Stimulated activated naive CD8-positive, alpha-beta T cell treated with anti-CD3 and anti-CD28 coated beads, Interleukin-15, amount 100 ng/mL, for 72 hours (primary cell): ENCODE results near the gene PDE4D.
A peak's percentile ranks its signal among the peaks of the same experiment; 100 is the strongest.
"Not testable (repeated sequence)": the region's sequence is repeated elsewhere in the genome, so short reads cannot be mapped to it uniquely, and the experiment has no call there.

Source experiments
- ATAC-seq: fragments of 150-1000 bp; cut with Tn5 transposase; 2 replicates; pipeline ENCODE4 v1.10.0; 2021; ENCODE audit warnings: mild to moderate bottlenecking, moderate library complexity
- DNase-seq, 2 donors: peaks; one replicate each; pipeline ENCODE4 v3.0.0; 2021 to 2022
- H3K27ac Mint-ChIP-seq, 2 donors: one replicate each; pipeline ENCODE4 v1.8.0; 2022; ENCODE audit warnings: mild to moderate bottlenecking in 2 of 2, mixed read lengths in 2 of 2, moderate library complexity in 2 of 2
- H3K27me3 Mint-ChIP-seq: one replicate; pipeline ENCODE4 v1.8.0; 2022; ENCODE audit warnings: mixed read lengths
- H3K4me1 Mint-ChIP-seq: one replicate; pipeline ENCODE4 v1.8.0; 2022; ENCODE audit warnings: mild to moderate bottlenecking, mixed read lengths
- H3K4me3 Mint-ChIP-seq, 2 donors: one replicate each; pipeline ENCODE4 v1.8.0; 2022; ENCODE audit warnings: mild to moderate bottlenecking in 2 of 2, mixed read lengths in 2 of 2, moderate library complexity in 1 of 2
- H3K9me3 Mint-ChIP-seq, 2 donors: one replicate each; pipeline ENCODE4 v1.8.0; 2022; ENCODE audit warnings: mixed read lengths in 2 of 2

PDE4D gene

GRCh38 chr5:59437176-59437575 lies 456.4 kb downstream of the PDE4D start:
- Mint-ChIP-seq H3K27ac (no peak overlapping the region), H3K4me3 (no peak overlapping the region), H3K4me1 (no peaks in the 10 kb centered on the region), H3K9me3 (no peaks in the 10 kb centered on the region), H3K27me3 (peaks cover 8% of the 10 kb centered on the region)
- ATAC-seq (no peak), DNase-seq (no peak)

- Mint-ChIP-seq H3K4me3 (no peak overlapping the region), H3K27ac (no peak overlapping the region), H3K27me3 (peaks cover 8% of the 10 kb centered on the region), H3K4me1 (no peaks in the 10 kb centered on the region), H3K9me3 (no peaks in the 10 kb centered on the region)
- no peak for ATAC-seq
- DNase-seq: no peak
These were observed 457.0 kb downstream of the PDE4D start for GRCh38 chr5:59436364-59437148.

GRCh38 chr5:59433174-59433573 lies 460.4 kb downstream of the PDE4D start:
- Mint-ChIP-seq H3K4me1 (no peaks in the 10 kb centered on the region), H3K27ac (no peak overlapping the region), H3K27me3 (peaks cover 8% of the 10 kb centered on the region), H3K4me3 (no peak overlapping the region), H3K9me3 (no peaks in the 10 kb centered on the region)
- ATAC-seq (no peak), DNase-seq (no peak)

- Mint-ChIP-seq H3K27ac (no peak overlapping the region), H3K27me3 (no peaks in the 10 kb centered on the region), H3K9me3 (no peaks in the 10 kb centered on the region), H3K4me1 (no peaks in the 10 kb centered on the region), H3K4me3 (no peak overlapping the region)
- DNase-seq: no peak
- ATAC-seq: no peak
These were observed 463.4 kb downstream of the PDE4D start for GRCh38 chr5:59430066-59430685.

GRCh38 chr5:59428391-59428790 lies 465.1 kb downstream of the PDE4D start:
- Mint-ChIP-seq H3K4me1 (no peaks in the 10 kb centered on the region), H3K27me3 (no peaks in the 10 kb centered on the region), H3K27ac (no peak overlapping the region), H3K4me3 (no peak overlapping the region), H3K9me3 (no peaks in the 10 kb centered on the region)
- DNase-seq: no peak
- no peak for ATAC-seq

- H3K27ac Mint-ChIP-seq: no peak overlapping the region
- no peak for ATAC-seq
- H3K9me3 Mint-ChIP-seq: no peaks in the 10 kb centered on the region
- H3K4me1 Mint-ChIP-seq: no peaks in the 10 kb centered on the region
- no peak for DNase-seq
- H3K27me3 Mint-ChIP-seq: no peaks in the 10 kb centered on the region
- H3K4me3 Mint-ChIP-seq: no peak overlapping the region
These were observed 469.0 kb downstream of the PDE4D start for GRCh38 chr5:59424515-59424914.

- no peaks in the 10 kb centered on the region for H3K27me3 Mint-ChIP-seq
- H3K4me1 Mint-ChIP-seq: no peaks in the 10 kb centered on the region
- no peak for ATAC-seq
- no peak overlapping the region for H3K27ac Mint-ChIP-seq
- H3K9me3 Mint-ChIP-seq: no peaks in the 10 kb centered on the region
- DNase-seq: no peak
- H3K4me3 Mint-ChIP-seq: no peak overlapping the region
These were observed 470.5 kb downstream of the PDE4D start for GRCh38 chr5:59423021-59423420.

GRCh38 chr5:59421986-59422941 lies 471.3 kb downstream of the PDE4D start:
- H3K27ac Mint-ChIP-seq: no peak overlapping the region
- DNase-seq: no peak

GRCh38 chr5:59420596-59420995 lies 472.9 kb downstream of the PDE4D start:
- Mint-ChIP-seq H3K4me1 (no peaks in the 10 kb centered on the region), H3K9me3 (no peaks in the 10 kb centered on the region), H3K27me3 (no peaks in the 10 kb centered on the region), H3K4me3 (no peak overlapping the region), H3K27ac (no peak overlapping the region)
- ATAC-seq (no peak), DNase-seq (no peak)

More at GRCh38 chr5:59421986-59422941, 471.3 kb downstream of the PDE4D start:
- Mint-ChIP-seq H3K9me3 (no peaks in the 10 kb centered on the region), H3K4me1 (no peaks in the 10 kb centered on the region), H3K4me3 (no peak overlapping the region), H3K27me3 (no peaks in the 10 kb centered on the region)
- no peak for ATAC-seq

GRCh38 chr5:59418808-59419207 lies 474.7 kb downstream of the PDE4D start:
- no peaks in the 10 kb centered on the region for H3K4me1 Mint-ChIP-seq
- no peaks in the 10 kb centered on the region for H3K9me3 Mint-ChIP-seq
- DNase-seq: no peak
- ATAC-seq: no peak
- peaks cover 8% of the 10 kb centered on the region for H3K27me3 Mint-ChIP-seq
- no peak overlapping the region for H3K27ac Mint-ChIP-seq
- no peak overlapping the region for H3K4me3 Mint-ChIP-seq

- no peak for DNase-seq
These were observed 477.1 kb downstream of the PDE4D start for GRCh38 chr5:59416451-59416850.

GRCh38 chr5:59416026-59416425 lies 477.5 kb downstream of the PDE4D start:
- no peak for DNase-seq
- Mint-ChIP-seq H3K4me1 (no peaks in the 10 kb centered on the region), H3K27me3 (peaks cover 8% of the 10 kb centered on the region), H3K27ac (peak overlapping the region in 1 of 2 donors; percentile 27), H3K9me3 (no peaks in the 10 kb centered on the region), H3K4me3 (no peak overlapping the region)
- ATAC-seq: no peak

More at GRCh38 chr5:59416451-59416850, 477.1 kb downstream of the PDE4D start:
- no peak overlapping the region for H3K4me3 Mint-ChIP-seq
- no peak for ATAC-seq
- no peaks in the 10 kb centered on the region for H3K4me1 Mint-ChIP-seq
- H3K27ac Mint-ChIP-seq: no peak overlapping the region
- no peaks in the 10 kb centered on the region for H3K9me3 Mint-ChIP-seq
- H3K27me3 Mint-ChIP-seq: peaks cover 8% of the 10 kb centered on the region

GRCh38 chr5:59412428-59412827 lies 481.1 kb downstream of the PDE4D start:
- DNase-seq (no peak), ATAC-seq (no peak)
- Mint-ChIP-seq H3K27me3 (peaks cover 8% of the 10 kb centered on the region), H3K27ac (no peak overlapping the region), H3K9me3 (peaks cover 0 to 15% of the 10 kb centered on the region in 2 donors), H3K4me3 (no peak overlapping the region), H3K4me1 (no peaks in the 10 kb centered on the region)

GRCh38 chr5:59408997-59409396 lies 484.5 kb downstream of the PDE4D start:
- not testable (repeated sequence) for ATAC-seq, H3K4me3 Mint-ChIP-seq, H3K27ac Mint-ChIP-seq, H3K4me1 Mint-ChIP-seq, H3K27me3 Mint-ChIP-seq, DNase-seq
- H3K9me3 Mint-ChIP-seq: peaks cover 0 to 16% of the 10 kb centered on the region in 2 donors

- no peak for ATAC-seq
- no peak overlapping the region for H3K27ac Mint-ChIP-seq
- no peak overlapping the region for H3K4me3 Mint-ChIP-seq
- H3K4me1 Mint-ChIP-seq: no peaks in the 10 kb centered on the region
- H3K9me3 Mint-ChIP-seq: peaks cover 0 to 16% of the 10 kb centered on the region in 2 donors
- no peak for DNase-seq
- no peaks in the 10 kb centered on the region for H3K27me3 Mint-ChIP-seq
These were observed 485.6 kb downstream of the PDE4D start for GRCh38 chr5:59407967-59408366.

GRCh38 chr5:59401637-59402036 lies 491.9 kb downstream of the PDE4D start:
- Mint-ChIP-seq H3K27me3 (no peaks in the 10 kb centered on the region), H3K27ac (no peak overlapping the region), H3K9me3 (no peaks in the 10 kb centered on the region), H3K4me1 (no peaks in the 10 kb centered on the region), H3K4me3 (no peak overlapping the region)
- DNase-seq (no peak), ATAC-seq (no peak)
